Middle frontal gyrus (tissue), 1 donor: ENCODE measurements around the gene SLC28A2.
"Not testable (repeated sequence)": the region's sequence is repeated elsewhere in the genome, so short reads cannot be mapped to it uniquely, and the experiment has no call there.

Experiments used
- DNase-seq: peaks from one replicate; pipeline ENCODE4 v3.0.0-alpha.2; 2015; ENCODE audit warnings: low spot score; ENCODE audit errors: extremely low spot score

Gene SLC28A2, protein sequence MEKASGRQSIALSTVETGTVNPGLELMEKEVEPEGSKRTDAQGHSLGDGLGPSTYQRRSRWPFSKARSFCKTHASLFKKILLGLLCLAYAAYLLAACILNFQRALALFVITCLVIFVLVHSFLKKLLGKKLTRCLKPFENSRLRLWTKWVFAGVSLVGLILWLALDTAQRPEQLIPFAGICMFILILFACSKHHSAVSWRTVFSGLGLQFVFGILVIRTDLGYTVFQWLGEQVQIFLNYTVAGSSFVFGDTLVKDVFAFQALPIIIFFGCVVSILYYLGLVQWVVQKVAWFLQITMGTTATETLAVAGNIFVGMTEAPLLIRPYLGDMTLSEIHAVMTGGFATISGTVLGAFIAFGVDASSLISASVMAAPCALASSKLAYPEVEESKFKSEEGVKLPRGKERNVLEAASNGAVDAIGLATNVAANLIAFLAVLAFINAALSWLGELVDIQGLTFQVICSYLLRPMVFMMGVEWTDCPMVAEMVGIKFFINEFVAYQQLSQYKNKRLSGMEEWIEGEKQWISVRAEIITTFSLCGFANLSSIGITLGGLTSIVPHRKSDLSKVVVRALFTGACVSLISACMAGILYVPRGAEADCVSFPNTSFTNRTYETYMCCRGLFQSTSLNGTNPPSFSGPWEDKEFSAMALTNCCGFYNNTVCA

DNA sequence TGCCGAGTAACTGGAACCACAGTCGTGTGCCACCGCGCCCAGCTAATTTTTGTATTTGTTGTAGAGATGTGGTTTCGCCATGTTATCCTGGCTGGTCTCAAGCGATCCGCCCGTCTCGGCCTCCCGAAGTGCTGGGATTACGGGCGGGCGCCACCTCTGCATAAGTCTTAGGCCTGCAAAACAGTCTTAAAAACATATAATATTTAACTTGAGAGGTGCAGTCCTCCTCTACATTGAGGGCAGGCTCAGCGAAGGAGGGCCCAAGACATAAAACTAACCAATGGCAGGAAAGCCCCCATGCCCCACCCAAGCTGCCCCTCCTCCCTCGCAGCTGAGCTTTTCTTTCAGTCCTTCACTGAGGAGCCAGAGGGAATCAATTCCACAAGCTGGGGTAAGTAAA, at the start of gene SLC28A2:
SLC28A2 (plus strand) TSS at position 347 of the 400 bp plus-strand sequence. CDS start 982 bp downstream, outside the sequence.
- no peak for DNase-seq

DNA sequence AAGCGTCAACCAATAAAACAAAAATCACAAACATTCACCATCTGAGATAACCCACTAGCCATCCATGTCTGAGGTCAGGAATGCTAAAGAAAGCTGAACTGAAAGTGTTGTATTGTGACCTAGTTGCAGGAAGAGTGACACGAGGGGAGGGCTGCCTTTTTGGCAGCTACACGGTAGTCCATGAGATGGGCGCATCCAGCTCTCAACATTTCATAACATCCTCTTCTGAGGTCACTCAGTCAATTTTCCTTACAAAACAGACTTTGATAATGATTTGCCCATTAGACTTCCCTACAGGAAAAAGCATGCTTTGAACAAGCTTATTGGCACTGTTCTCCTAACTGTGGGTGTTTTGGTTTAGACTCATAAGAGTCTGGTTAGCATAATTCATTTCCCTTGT, 48.9 kb upstream of the SLC28A2 start:
- DNase-seq = no peak

DNA sequence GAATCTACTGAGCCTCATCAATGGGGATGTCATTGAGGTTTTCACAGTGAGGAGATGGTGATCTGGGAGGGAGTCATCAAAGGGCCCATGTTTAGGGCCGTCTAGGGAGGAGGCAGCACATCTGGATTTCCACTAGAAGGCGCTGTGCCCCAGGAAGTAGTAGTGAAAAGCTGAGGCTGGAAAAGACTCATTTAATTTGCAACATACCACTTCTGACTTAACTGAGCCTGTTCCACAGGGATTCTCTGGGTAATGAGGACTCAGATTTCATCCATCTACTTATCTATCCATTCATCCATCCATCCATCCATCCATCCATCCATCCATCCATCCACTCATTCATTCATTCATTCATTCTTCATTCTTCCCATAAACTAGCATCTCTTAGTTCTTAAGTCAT, 46.8 kb upstream of the SLC28A2 start:
- no peak for DNase-seq

DNA sequence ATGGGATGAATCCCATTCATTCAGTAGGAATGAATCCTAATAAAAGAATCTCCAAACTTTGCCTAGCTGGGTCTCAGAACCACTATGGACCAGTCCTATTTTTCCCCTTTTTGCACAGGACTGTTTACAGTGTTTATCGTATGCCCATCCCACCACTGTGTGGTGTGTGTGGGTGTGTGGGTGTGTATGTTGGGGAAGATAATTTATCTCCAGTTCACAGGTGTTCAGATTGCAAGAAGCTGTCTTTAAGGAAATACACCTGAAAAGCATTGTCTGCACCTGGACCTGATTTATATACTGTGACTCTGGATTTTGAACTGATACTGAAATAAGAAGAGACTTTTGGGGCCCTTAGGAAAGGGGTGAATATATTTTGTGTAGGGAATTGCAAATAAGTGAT, 39.5 kb upstream of the SLC28A2 start:
- no peak for DNase-seq

DNA sequence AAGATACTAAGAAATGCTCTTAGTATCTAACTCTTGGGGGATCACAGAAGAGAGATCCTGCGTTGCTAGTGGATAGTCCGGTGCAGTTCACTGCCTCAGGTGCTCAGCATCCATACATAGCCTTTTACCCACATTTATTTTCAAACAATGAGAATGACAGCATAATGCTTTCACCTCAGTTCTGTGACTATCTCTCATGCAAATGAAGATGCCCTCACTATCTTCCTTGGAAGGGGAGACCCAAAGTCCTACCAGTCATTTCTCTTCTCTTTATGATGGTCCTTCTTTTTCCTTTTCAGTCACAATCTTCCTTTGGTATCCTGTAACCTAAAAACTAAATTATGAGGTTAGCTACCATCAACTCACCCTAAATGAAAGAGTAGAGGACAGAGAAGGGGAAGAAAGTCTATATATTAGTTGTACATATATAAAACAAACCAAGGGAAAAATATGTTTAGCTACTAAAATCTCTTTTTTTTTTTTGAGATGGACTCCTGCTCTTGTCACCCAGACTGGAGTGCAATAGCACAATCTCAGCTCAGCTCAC, 30.9 kb upstream of the SLC28A2 start:
- DNase-seq = no peak

DNA sequence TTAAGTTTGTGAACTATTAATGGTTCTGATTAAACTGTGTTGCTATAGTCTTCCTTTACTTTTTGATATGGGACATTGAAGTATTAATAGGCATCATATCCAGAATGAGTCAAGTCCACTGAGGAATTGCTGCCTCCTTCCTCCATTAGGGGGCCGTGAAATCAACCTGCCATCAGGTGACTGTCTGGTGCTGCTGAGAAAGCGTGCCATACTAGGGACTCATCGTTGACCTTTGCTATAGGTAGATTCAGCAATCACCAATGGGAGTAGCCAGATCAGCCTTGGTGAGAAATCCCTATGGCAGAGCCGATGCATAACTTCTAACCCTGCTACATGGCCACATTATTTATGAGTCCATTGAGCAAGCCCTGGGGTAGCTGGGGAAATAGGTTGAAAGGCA, 30.1 kb upstream of the SLC28A2 start:
- no peak for DNase-seq

DNA sequence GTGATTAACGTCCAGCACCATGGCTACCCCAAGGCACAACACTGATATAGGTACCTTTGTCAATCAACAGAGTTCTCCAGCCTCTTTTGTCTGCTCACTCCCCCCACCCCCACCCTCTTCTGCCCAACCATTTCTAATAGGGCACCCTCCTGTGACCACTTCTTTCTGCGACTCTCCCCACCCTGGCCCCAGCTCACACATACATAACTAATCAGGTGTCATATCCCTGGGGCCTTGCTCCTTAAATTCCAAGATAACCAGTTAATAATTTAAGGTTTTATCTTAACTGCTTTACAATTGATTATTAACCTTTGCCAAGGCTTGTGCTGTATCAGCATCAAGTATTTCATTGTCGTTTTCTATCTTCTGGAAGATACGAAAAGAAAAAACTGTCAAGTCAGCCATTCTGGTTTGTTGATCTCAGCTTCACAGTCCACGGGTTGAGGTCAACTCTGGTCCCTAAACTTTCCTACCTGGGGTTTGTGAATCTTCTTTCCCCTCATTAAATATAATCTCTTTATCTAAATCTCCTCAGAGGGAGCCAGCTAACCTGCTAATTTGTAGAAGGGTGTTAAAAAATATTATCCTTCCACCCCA, 27.3 kb upstream of the SLC28A2 start:
- no peak for DNase-seq

DNA sequence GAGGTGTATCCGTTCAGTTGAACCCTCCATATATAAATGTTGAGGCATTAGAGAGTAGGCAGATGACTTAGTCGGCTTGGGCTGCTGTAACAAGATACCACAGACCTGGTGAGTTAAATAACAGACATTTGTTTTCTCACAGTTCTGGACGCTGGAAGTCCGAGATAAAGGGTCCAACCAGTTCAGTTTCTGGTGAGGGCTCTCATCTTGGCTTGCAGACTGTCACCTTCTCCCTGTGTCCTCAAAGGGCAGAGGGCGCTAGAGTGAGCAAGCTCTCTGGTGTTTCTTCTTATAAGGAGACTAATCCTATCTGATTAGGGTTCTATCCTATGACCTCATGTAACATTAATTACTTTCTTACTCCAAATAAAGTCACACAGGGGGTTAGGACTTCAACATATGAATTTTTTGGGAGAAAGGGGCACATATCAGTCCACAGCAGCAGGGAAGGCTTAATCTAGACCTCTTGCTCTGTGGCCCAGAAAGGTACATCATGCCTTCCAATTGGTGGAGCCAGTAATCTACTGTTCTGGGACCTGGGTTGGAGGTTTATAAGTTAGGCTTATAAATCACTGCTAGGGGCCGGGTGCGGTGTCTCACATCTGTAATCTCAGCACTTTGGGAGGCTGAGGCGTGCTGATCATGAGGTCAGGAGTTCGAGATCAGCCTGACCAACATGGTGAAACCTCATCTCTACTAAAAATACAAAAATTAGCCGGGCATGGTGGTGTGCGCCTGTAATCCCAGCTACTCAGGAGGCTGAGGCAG, 26.3 kb upstream of the SLC28A2 start:
- DNase-seq = no peak

DNA sequence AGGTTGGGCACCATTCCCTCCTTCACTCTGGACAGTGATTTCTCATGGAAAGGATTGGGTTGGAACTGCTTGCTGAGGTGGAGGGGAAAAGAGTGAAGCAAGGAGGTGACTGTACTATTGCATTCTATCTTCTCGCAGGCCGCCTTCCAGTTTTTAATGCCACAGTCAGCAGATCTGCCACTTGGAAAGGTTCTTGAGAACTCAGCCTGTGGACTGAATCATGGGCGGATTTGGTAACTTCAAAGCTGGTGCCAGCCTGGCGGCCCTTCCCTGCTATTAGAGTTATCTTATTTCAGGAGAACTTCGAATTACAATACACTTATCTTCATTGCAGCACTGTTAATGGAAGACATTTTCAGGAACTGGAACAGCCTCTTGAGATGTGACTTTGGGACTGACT, 23.1 kb upstream of the SLC28A2 start:
- DNase-seq = no peak

DNA sequence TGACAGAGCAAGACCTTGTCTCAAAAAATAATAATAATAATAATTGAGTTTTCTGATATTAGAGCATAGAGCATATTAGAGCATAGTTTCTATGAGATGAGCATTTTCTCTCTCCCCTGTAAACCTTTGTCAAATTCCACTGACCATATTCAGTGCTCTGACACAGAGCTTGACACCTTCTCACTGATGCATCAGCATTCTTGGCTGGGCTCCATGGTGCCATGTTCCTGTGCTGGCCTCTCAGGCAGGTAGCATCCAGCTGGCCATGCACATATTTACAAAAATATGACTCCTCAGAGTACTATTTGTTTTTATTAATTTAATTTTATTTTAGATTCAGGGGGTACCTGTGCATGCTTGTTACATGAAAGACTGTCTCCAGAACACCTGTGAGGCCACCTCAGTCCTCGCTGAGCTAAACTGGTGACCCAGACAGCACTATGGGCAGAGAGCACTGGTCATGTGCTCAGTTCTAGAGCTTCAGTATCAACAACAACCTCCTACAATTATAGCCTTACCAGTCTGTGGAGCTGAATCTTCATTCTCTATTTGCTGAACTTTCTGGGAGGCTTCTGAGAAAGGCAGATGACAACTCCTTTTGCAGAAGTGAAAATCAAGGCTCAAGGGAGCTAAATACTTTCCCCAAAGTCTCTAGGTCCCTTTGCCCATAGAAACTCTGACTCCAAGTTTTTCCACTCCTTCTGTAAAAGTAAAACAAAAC, 21.6 kb upstream of the SLC28A2 start:
- DNase-seq = no peak

DNA sequence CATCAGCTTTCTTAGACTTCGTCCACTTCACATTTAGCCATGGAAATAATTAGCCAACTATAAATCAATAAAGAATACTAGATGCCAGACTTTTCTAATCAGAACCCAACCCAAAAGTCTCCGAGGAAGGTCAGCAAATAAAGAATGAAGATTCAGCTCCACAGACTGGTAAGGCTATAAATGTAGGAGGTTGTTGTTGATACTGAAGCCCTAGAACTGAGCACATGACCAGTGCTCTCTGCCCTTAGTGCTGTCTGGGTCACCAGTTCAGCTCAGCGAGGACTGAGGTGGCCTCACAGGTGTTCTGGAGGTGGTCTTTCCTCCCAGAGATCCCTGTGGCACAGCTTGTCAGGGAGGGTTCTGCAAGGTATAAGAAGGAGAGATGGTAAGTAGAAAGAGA, 20.9 kb upstream of the SLC28A2 start:
- DNase-seq = no peak

DNA sequence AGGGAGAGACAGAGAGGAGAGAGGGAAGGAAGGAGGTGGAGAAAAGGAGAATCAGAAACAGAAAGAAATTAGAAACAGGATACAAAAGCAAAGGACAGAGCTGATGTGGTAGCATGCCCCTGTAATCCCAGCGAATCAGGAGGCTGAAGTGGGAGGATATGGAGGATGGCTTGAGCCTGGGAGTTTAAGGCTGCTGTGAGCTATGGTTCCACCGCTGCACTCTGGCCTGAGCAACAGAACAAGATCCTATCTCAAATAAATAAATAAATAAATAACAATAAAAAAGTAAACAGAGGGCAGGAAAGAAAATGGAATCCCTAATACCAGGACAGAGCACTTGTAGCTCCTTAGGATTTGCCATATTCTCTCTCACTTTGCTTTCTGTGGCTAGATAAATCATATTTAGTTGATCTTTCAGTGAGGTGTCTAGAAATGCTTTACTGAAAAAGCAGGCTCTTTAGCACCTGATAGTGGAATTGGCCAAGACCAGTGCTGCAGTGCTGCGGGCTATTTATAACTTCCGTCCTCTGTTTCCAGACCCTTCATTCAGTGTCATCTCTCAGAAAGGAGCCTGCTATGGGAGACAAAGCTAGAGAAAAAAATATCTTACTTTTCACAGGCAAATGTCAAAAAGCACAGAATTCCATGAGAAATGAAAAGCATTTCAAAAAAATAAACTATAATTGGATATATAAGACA, 20.0 kb upstream of the SLC28A2 start:
- DNase-seq = no peak

DNA sequence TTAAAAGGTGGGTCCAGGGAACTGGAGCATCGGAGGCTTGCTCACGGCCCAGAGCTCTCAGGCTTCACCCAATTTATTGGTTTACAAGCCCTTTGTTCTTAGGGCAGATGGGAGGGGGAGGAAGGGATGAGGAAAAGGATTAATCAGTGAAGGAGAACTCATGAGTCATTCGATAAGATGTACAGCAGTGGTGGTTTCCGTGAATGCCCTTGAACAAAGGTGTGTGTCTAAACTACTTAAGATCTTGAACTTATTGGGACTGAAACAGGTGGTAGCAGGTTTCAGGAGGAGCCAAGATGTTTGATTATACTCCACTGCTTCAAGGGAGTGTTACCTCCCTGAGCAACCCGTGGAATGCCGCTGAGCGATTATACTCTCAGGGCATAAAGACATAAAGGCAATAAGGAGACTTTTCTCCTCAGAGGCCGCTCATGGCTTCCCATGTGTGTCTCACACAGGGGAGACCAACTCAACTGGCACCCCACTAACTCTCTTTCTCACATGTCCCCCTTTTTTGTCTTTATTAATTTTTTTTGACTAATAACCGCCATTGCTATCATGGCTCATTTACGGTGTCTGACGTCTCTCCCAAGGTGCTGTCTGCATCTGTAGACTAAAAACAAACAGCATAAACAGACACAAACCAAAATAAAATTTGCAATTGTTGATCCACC, 17.3 kb upstream of the SLC28A2 start:
- no peak for DNase-seq

DNA sequence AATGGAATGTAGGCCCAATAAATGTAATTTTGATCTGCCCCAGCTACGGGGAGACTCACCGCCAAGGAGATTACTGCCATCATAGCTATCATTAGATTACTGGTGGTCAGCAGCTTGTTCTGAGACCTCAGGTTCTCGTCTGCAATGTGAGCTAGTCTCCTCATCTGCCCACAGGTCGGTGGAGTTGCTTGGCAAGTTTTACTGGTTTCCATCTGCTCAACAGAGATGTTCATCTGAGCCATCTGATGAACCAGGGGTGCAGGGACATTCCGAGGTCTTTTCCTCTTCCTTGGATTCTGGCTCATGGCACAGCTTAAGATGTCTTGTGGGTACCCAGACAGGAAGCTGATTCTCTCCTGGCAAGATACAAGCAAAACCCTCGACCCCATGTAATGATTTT, 15.2 kb upstream of the SLC28A2 start:
- not testable (repeated sequence) for DNase-seq

DNA sequence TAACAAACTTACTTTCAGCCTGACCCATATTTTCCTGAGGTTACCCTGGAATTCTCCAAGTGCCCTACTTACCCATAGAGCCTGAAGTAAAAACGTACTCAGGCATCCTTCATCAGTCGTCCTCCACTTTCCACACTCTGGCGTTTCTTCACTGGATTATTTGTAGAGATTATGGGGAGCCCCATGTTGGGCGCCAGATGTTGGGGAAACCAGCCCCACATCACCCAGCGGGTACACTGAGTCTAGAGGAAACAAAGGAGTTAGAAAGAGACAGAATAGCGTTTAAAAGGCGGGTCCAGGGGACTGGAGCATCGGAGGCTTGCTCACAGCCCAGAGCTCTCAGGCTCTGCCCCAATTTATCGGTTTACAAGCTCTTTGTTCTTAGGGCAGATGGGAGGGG, 9.7 kb upstream of the SLC28A2 start:
- DNase-seq = no peak

DNA sequence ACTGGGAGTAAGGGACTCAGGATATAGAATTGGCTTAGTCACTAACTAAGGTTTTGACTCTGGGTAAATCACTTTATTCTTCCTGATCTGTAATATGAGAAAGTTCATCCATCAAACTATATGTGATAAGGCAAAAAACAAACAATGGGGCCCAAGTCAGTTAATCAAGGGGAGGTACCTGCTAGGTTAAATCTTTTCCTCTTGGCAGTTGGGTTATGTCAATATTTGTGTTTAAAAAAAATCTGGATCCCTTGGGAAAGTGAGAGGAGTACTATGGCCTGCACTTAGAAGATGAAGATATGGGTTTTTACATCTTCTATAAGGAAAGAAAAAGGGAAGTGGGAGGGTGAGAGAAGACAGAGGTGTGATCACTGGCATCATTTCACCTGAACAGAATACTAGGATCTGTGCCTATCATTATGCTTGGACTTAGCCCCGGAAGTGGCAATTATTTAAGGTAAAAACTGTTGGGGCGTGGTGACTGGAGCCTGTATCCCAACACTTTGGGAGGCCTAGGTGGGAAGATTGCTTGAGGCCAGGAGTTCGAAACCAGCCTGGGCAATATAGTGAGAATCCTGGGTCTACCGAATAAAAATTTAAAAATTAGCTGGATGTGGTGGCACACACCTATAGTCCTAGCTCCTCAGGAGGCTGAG, 2.8 kb upstream of the SLC28A2 start:
- DNase-seq = no peak

DNA sequence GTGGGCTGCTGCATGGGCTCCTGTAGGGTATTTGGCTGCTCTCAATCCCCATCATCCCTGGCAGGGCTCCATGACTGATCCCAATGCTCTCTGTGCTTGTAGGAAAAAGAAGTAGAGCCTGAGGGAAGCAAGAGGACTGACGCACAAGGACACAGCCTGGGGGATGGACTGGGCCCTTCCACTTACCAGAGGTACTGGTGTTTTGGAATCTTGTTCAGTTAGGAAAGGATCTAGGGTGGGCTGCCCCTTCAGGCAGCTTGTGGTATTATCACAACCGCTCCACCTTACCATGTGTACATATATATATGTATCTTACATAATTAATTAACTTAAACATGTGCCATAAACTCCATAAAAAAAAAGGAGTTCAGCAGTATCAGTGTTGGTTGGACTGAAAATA, 1.3 kb downstream of the SLC28A2 start:
- no peak for DNase-seq

DNA sequence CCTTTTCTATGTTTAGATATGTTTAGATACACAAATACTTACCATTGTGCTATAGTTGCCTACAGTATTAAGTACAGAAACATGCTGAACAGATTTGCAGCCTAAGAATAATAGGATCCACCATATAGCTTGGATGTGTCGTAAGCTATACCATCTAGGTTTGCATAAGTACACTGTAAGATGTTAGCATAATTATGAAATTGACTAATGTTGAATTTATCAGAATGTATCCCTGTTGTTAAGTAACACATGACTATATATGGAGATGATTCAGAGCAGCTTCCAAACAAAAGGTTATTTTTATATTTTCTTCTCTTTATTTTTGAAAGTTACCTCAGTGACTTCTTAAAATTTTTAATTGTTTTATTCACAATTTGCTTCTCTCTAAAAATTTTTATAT, 2.4 kb downstream of the SLC28A2 start:
- no peak for DNase-seq

DNA sequence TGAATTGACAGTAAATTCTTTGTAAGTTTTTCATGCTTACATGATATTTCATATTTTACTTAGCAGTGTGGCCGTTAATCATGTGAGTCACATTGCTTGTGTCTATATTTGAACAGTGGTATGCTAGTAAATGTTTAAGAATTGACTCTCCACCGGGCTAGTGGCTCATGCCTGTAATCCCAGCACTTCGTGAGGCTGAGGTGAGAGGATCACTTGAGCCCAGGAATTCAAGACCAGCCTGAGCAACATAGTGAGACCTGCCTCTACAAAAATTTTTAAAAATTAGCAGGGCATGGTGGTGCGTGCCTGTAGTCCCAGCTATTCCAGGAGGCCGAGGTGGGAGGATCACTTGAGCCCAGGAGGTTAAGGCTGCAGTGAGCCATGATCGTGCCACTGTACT, 2.8 kb downstream of the SLC28A2 start:
- DNase-seq = not testable (repeated sequence)
